EL (cell line): ENCODE measurements around the gene SMPDL3B.
A peak's percentile ranks its signal among the peaks of the same experiment; 100 is the strongest.

Source experiments
- DNase-seq: peaks from one replicate; pipeline ENCODE4 v3.0.0-alpha.2; 2016

Gene SMPDL3B, protein sequence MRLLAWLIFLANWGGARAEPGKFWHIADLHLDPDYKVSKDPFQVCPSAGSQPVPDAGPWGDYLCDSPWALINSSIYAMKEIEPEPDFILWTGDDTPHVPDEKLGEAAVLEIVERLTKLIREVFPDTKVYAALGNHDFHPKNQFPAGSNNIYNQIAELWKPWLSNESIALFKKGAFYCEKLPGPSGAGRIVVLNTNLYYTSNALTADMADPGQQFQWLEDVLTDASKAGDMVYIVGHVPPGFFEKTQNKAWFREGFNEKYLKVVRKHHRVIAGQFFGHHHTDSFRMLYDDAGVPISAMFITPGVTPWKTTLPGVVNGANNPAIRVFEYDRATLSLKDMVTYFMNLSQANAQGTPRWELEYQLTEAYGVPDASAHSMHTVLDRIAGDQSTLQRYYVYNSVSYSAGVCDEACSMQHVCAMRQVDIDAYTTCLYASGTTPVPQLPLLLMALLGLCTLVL

DNA sequence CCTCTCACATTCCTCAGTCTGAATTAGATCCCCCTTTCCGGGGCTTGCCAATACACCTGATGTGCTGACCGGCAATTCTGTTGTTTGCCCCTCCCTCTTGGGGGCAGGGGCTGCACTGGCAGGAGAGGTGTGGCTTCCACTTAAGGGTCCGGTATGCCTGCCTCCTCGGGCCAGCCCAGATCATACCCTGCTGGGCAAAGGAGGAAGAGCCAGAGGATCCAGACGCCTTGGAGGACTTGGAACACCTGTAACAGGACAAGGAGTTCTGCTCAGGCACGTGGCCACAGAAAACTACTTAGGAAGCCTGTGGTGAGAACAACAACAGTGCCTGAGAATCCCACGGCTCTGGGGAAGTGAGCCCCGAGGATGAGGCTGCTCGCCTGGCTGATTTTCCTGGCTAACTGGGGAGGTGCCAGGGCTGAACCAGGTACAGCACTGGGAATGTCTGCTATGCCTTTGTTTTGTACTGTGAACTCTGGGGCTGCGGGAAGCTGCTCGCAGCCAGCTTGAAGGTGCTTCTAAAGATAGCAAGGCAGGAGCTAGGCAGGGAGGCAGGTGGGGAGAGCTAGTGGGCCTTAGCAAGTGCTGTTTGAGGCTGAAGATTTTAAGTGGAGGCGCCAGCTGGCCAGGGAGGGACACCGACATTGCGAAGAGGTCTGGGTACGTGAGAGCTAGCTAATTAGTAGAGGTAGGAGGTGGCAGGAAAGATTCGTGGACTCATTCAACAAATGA lies at the start of gene SMPDL3B:
TSS of gene SMPDL3B (plus strand) at position 183 of the 732 bp plus-strand sequence. CDS start at position 367, 184 bp downstream.
- DNase-seq = peak; percentile 45

DNA sequence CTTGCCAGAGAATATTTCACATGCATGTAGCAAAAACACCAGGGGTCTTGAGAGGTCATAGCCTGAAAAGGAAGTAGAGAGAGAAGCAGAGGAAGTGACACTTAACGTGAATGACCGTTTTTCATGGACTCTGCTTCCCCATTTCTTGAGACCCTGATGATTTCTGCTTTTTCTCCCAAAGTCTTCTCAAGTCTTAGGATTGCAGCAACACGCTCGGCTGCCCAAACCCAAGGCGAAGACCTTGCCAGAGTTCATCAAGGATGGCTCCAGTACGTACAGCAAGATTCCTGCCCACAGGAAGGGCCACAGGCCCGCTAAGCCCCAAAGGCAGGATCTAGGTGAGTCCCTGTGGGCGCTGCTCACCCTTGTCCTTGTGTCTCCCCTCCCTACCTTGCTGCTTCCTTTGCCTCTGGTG lies 49.7 kb upstream of the SMPDL3B start:
- no peak for DNase-seq

DNA sequence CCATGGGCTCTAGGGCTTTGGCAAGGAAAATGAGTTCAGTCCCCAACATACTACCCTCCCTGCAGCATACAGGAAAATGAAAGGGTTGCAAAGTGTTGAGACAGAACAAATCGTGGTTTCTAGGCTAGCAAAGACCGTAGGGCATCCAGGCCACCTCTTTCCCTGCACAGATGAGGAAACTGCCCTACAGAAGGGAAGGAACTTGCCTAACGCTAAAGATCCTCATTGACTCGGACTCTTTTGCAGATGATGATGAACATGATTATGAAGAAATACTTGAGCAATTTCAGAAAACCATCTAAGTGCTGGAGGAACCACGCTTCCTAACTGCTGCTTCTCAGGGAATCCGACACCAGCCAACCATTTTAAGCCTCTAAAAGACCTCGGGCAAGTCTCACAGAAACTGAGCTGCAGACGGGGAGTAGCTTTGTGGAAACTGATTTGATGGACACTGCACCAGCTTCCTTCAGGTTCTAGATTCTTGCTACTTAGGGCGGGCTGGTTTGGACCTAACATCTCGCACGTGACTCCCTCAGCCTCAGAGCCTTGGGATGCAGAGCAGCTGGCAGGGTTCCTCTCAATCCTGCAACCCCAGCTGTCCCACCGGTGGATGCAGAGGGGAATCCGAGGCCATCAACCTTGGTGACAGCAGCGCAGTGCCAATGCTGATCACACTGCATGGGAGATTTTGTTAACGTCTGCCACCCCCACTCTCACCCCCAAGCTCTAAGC lies 49.0 kb upstream of the SMPDL3B start:
- DNase-seq = no peak

GRCh38 chr1:27886353-27886679 lies 48.5 kb upstream of the SMPDL3B start:
- DNase-seq = no peak

DNA sequence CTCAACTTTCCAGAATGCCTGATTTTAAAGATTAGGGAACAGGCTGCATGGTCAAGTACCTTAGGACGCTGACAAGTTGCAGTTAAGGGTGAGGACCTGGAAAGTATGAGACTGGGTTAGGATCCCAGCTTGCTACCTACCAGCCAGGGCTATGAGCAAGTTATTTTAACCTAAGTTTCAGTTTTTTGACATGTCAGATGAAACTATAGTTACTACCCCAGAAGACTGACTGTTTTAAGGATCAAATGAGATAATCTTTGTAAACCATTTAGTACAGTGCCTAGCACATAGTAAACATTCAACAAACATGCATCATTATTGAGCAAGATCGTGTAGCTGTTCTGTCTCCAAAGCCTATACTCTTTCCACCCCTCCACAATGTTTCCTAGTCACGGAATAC lies 48.1 kb upstream of the SMPDL3B start:
- no peak for DNase-seq

- DNase-seq = no peak
Observed at GRCh38 chr1:27887215-27888021, 47.4 kb upstream of the SMPDL3B start.

- DNase-seq = no peak
Observed at GRCh38 chr1:27889506-27889905, 45.3 kb upstream of the SMPDL3B start.

- no peak for DNase-seq
Observed at GRCh38 chr1:27891196-27891889, 43.5 kb upstream of the SMPDL3B start.

GRCh38 chr1:27894521-27894920 lies 40.3 kb upstream of the SMPDL3B start:
- no peak for DNase-seq

DNA sequence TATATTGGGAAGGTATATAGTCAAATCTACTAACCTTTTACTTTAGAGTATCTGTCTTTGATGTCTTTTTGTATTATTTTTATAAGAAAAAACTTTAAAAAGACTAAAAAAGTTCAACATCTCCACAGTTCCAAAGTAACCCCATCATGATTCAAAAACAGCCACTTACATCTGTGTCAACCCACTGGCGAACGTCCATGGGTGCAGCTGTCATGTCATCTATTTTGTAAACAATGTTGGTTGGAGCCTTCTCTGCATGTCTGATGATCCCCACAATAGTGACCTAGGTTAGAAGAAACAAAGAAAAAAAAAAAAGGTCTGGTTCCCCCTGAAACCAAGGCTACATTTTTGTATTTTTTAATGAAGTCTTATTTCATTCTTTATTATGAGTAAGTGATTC lies 28.0 kb upstream of the SMPDL3B start:
- no peak for DNase-seq

- no peak for DNase-seq
Observed at GRCh38 chr1:27912429-27912828, 22.4 kb upstream of the SMPDL3B start.

GRCh38 chr1:27915082-27915575 lies 19.7 kb upstream of the SMPDL3B start:
- no peak for DNase-seq

GRCh38 chr1:27922272-27922671 lies 12.5 kb upstream of the SMPDL3B start:
- no peak for DNase-seq

DNA sequence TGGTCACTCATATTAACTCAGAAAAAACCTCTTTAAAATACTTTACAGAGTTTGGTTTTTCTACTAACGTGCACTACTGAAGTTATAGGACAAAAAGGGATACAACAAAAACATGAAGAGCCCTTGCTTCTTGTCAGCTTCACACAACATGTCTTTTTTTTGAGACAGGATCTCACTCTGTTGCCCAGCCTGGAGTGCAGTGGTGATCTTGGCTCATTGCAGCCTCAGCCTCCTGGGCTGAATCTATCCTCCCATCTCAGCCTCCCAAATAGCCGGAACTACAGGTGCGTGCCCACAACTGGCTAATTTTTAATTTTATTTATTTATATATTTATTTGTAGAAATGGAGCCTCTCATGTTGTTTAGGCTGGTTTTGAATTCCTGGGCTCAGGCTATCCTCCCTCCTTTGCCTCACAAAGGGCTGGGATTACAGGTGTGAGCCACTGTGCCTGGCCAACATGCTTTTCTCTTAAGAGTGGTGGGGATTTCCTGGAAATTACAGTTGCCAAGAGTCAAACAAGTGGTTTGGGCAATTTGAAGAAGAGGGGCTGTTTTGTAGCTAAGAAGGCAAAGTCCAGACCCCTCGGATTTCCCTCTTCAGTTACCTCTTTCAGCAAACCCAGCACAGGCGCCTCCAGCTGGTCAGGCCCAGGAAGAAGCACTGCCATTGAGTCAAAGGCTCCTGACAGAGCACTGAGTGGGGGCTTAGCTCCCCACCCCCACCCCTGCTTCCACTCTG lies 6.4 kb upstream of the SMPDL3B start:
- no peak for DNase-seq

- DNase-seq = no peak
Observed at GRCh38 chr1:27931184-27931583, 3.6 kb upstream of the SMPDL3B start.

GRCh38 chr1:27931759-27932158 lies 3.0 kb upstream of the SMPDL3B start:
- DNase-seq = no peak

- no peak for DNase-seq
Observed at GRCh38 chr1:27935721-27936120, 921 bp downstream of the SMPDL3B start.

- no peak for DNase-seq
Observed at GRCh38 chr1:27936370-27936769, 1.6 kb downstream of the SMPDL3B start.

GRCh38 chr1:27937524-27937836 lies 2.7 kb downstream of the SMPDL3B start:
- no peak for DNase-seq

DNA sequence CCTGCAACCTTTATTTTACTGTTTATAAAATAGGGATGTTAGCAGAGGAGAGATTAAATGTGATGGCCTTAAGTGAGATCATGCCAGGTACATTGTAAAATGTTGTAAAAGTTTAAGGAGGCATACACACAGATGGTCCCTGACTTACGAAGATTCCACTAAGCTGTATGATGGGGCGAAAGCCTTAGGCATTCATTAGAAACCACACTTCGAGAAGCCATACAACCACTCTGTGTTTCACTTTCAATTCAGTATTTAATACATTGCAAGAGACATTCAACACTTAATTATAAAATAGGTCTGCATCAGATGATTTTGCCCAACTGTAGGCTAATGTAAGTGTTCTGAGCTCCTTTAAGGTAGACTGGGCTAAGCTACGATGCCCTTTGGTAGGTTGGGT lies 3.7 kb downstream of the SMPDL3B start:
- no peak for DNase-seq

- peak; percentile 54 for DNase-seq
Observed at GRCh38 chr1:27940297-27940696, 5.5 kb downstream of the SMPDL3B start.
